Neuronal stem cell (in vitro differentiated cells): ENCODE measurements around the gene MIGA2.

Experiments
- DNase-seq: peaks from one replicate; pipeline ENCODE4 v3.0.0-alpha.2; 2013; ENCODE audit warnings: low spot score
- H2AFZ ChIP-seq: one replicate; pipeline ENCODE4 v1.6.1; 2013; ENCODE audit warnings: mild to moderate bottlenecking, low read length, inconsistent platforms
- H2AK5ac ChIP-seq: 2 replicates; pipeline ENCODE4 v1.6.1; 2013; ENCODE audit warnings: low read depth, mild to moderate bottlenecking, inconsistent platforms, low read length, moderate library complexity, mixed read lengths
- H2BK120ac ChIP-seq: 2 replicates; pipeline ENCODE4 v1.6.1; 2013; ENCODE audit warnings: low read depth, mild to moderate bottlenecking, inconsistent platforms, low read length, moderate library complexity, mixed read lengths
- H2BK12ac ChIP-seq: one replicate; pipeline ENCODE4 v1.6.1; 2013; ENCODE audit warnings: low read length, inconsistent platforms
- H2BK15ac ChIP-seq: 2 replicates; pipeline ENCODE4 v1.6.1; 2013; ENCODE audit warnings: mild to moderate bottlenecking, low read length, inconsistent platforms, mixed read lengths
- H2BK5ac ChIP-seq: one replicate; pipeline ENCODE4 v1.6.1; 2013; ENCODE audit warnings: inconsistent platforms, mild to moderate bottlenecking, low read length, moderate library complexity
- H3K14ac ChIP-seq: one replicate; pipeline ENCODE4 v1.6.1; 2013; ENCODE audit warnings: low read length, inconsistent platforms
- H3K18ac ChIP-seq: 2 replicates; pipeline ENCODE4 v1.6.1; 2013; ENCODE audit warnings: low read length, inconsistent platforms
- H3K23ac ChIP-seq: 2 replicates; pipeline ENCODE4 v1.6.1; 2013; ENCODE audit warnings: low read depth, mild to moderate bottlenecking, mixed read lengths, low read length, inconsistent platforms; ENCODE audit not compliant: poor library complexity
- H3K27ac ChIP-seq: replicated peaks from 3 replicates; pipeline ENCODE4 v1.5.1; 2013; ENCODE audit warnings: low read length, inconsistent platforms
- H3K27me3 ChIP-seq, 3 experiments: 2 replicates each; pipeline ENCODE4 v1.6.1; 2013; ENCODE audit warnings: low read length in 3 of 3, mild to moderate bottlenecking in 2 of 3, inconsistent platforms in 1 of 3, low read depth in 1 of 3, mixed read lengths in 1 of 3, moderate library complexity in 1 of 3; ENCODE audit not compliant: control insufficient read depth in 3 of 3, insufficient read depth in 3 of 3
- H3K36me3 ChIP-seq, 2 donors: replicated peaks in 1 of 2; 2 replicates each; pipeline ENCODE4 v1.6.1; 2013; ENCODE audit warnings: low read length in 2 of 2; ENCODE audit not compliant: control insufficient read depth in 2 of 2, insufficient read depth in 2 of 2
- H3K4ac ChIP-seq: 2 replicates; pipeline ENCODE4 v1.6.1; 2013; ENCODE audit warnings: inconsistent platforms, mild to moderate bottlenecking, low read length, moderate library complexity
- H3K4me1 ChIP-seq, 2 donors: 1 replicate in 1 of 2; 2 replicates in 1 of 2; pipeline ENCODE4 v1.6.1; 2013; ENCODE audit warnings: low read length in 2 of 2, low read depth in 1 of 2; ENCODE audit not compliant: control insufficient read depth in 2 of 2, insufficient read depth in 1 of 2
- H3K4me2 ChIP-seq: one replicate; pipeline ENCODE4 v1.6.1; 2013; ENCODE audit warnings: mild to moderate bottlenecking, low read length, inconsistent platforms; ENCODE audit not compliant: insufficient read depth, poor library complexity, severe bottlenecking
- H3K4me3 ChIP-seq, 2 donors: 2 replicates each; pipeline ENCODE4 v1.5.1; 2013; ENCODE audit warnings: low read length in 2 of 2, mild to moderate bottlenecking in 2 of 2, inconsistent platforms in 1 of 2, moderate library complexity in 1 of 2
- H3K79me1 ChIP-seq: one replicate; pipeline ENCODE4 v1.6.1; 2013; ENCODE audit warnings: low read depth, mild to moderate bottlenecking, inconsistent platforms, low read length, moderate library complexity
- H3K9ac ChIP-seq: one replicate; pipeline ENCODE4 v1.6.1; 2013; ENCODE audit warnings: mild to moderate bottlenecking, low read depth, low read length, inconsistent platforms; ENCODE audit not compliant: poor library complexity
- H3K9me3 ChIP-seq, 2 donors: replicated peaks in 1 of 2; 2 replicates each; pipeline versions ENCODE3 to v1.6.1; 2013; ENCODE audit warnings: low read length in 2 of 2, mild to moderate bottlenecking in 2 of 2, inconsistent platforms in 1 of 2, low read depth in 1 of 2, mixed read lengths in 1 of 2, moderate library complexity in 1 of 2; ENCODE audit not compliant: control insufficient read depth in 2 of 2, insufficient read depth in 1 of 2
- H4K8ac ChIP-seq: one replicate; pipeline ENCODE4 v1.6.1; 2013; ENCODE audit warnings: low read depth, mild to moderate bottlenecking, inconsistent platforms, low read length, moderate library complexity
- H4K91ac ChIP-seq: one replicate; pipeline ENCODE4 v1.6.1; 2013; ENCODE audit warnings: low read length, low read depth, mild to moderate bottlenecking, inconsistent platforms; ENCODE audit not compliant: poor library complexity
- WGBS, 2 donors: extraction: QIAGEN DNeasy Blood & Tissue Kit; methylation state at CpG; one replicate each; pipeline ENCODE4 v1.1.7; 2013; ENCODE audit warnings: missing lambda C conversion rate in 2 of 2, mixed read lengths in 1 of 2; ENCODE audit not compliant: insufficient read length in 2 of 2, insufficient replicate concordance in 1 of 2; ENCODE audit errors: extremely low coverage in 2 of 2; 5-methylcytosine and 5-hydroxymethylcytosine counted together

The MIGA2 gene

DNA sequence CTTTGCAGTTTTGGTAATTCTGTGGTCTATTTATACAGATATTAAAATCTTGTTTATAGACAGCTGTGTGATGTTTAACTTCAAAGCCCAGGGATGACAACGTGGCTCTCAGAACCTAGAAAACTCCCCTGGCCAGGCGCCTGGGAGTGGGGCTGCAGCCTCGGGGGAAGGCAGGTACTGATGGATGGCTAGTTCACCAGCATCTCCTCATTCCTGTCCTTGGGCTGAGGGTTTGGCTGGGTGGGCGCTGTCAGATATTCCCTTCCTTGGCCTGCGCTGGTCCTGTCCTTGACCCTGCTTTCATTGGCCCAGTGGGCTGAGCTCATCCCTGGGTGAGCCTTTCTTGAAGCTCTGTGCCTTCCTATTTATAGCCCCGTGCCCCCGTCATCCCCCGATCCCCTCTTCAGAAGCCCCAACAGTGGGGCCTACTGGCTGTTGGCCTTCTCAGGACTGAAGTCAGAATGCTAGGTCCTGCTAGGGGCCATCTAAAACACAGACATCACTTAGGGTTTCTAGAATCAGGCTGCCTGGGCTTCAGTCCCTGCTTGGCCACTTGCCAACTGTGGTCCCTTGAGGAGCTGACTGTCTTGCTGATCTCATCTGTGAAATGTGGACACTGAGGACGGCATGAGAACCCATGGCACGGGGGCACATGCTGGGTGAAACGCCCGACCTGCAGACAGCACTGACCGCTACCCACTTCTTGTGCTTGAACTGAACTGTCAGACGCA is 29.2 kb upstream of the MIGA2 start:
- Histone ChIP-seq H3K9ac (no peak overlapping the region), H3K27ac (no peak overlapping the region)
- DNase-seq = no peak

GRCh38 chr9:129007766-129008468 is 28.5 kb upstream of the MIGA2 start:
- Histone ChIP-seq H3K9me3 (no peaks in the 10 kb centered on the region), H3K27ac (no peak overlapping the region), H3K4me1 (peaks cover 1 to 5% of the 10 kb centered on the region in 2 donors), H2AFZ (no peak overlapping the region), H3K4me2 (no peak overlapping the region), H2BK5ac (no peak overlapping the region), H3K9ac (no peak overlapping the region), H2BK120ac (no peak overlapping the region), H2BK15ac (no peak overlapping the region), H3K4ac (no peak overlapping the region), H3K79me1 (peaks cover 8% of the 10 kb centered on the region), H3K27me3 (no peaks in the 10 kb centered on the region), H4K8ac (peak overlapping the region; percentile 43), H4K91ac (no peak overlapping the region), H3K36me3 (peaks cover 53 to 91% of the 10 kb centered on the region in 2 donors), H2AK5ac (no peak overlapping the region), H2BK12ac (no peak overlapping the region), H3K23ac (peak overlapping the region; percentile 11), H3K4me3 (no peak overlapping the region), H3K18ac (no peak overlapping the region), H3K14ac (no peak overlapping the region)
- WGBS, 2 donors = no CpG with 5 or more reads among the region's 18 CpGs
- no peak for DNase-seq

More for the DNA sequence above, 29.2 kb upstream of the MIGA2 start:
- Histone ChIP-seq H3K4me1 (peaks cover under 1 to 5% of the 10 kb centered on the region in 2 donors), H4K8ac (no peak overlapping the region), H3K79me1 (peaks cover 8% of the 10 kb centered on the region), H3K14ac (no peak overlapping the region), H3K36me3 (peaks cover 56 to 91% of the 10 kb centered on the region in 2 donors), H2BK12ac (no peak overlapping the region), H4K91ac (no peak overlapping the region), H2BK120ac (no peak overlapping the region), H2BK5ac (no peak overlapping the region), H3K4me3 (no peak overlapping the region), H3K4me2 (no peak overlapping the region), H2AK5ac (no peak overlapping the region), H3K18ac (no peak overlapping the region), H3K23ac (peak overlapping the region; percentile 11), H3K4ac (no peak overlapping the region), H3K27me3 (no peaks in the 10 kb centered on the region), H2AFZ (no peak overlapping the region), H3K9me3 (no peaks in the 10 kb centered on the region), H2BK15ac (no peak overlapping the region)
- no CpG with 5 or more reads among the region's 14 CpGs for WGBS, 2 donors

GRCh38 chr9:129008469-129008965 is 27.9 kb upstream of the MIGA2 start:
- H3K27ac ChIP-seq = no peak overlapping the region
- peak overlapping the region; percentile 43 for H4K8ac ChIP-seq
- H3K9ac ChIP-seq = no peak overlapping the region
- no peak overlapping the region for H3K23ac ChIP-seq
- no peak overlapping the region for H2BK5ac ChIP-seq
- peaks cover 1 to 5% of the 10 kb centered on the region in 2 donors for H3K4me1 ChIP-seq
- H2BK120ac ChIP-seq = no peak overlapping the region
- H2AK5ac ChIP-seq = no peak overlapping the region
- no CpG with 5 or more reads among the region's 6 CpGs for WGBS, 2 donors
- H2BK15ac ChIP-seq = no peak overlapping the region
- no peak overlapping the region for H3K4me3 ChIP-seq
- H3K9me3 ChIP-seq = no peaks in the 10 kb centered on the region
- H2BK12ac ChIP-seq = no peak overlapping the region
- H3K4ac ChIP-seq = no peak overlapping the region
- DNase-seq = no peak
- H4K91ac ChIP-seq = no peak overlapping the region
- peaks cover 9% of the 10 kb centered on the region for H3K79me1 ChIP-seq
- H3K14ac ChIP-seq = peak overlapping the region; percentile 21
- peaks cover 53 to 91% of the 10 kb centered on the region in 2 donors for H3K36me3 ChIP-seq
- no peak overlapping the region for H2AFZ ChIP-seq
- no peaks in the 10 kb centered on the region for H3K27me3 ChIP-seq
- H3K18ac ChIP-seq = no peak overlapping the region
- H3K4me2 ChIP-seq = no peak overlapping the region

GRCh38 chr9:129008986-129009583 is 27.3 kb upstream of the MIGA2 start:
- Histone ChIP-seq H2BK12ac (no peak overlapping the region), H3K14ac (no peak overlapping the region), H3K9me3 (no peaks in the 10 kb centered on the region), H2BK5ac (no peak overlapping the region), H2AK5ac (no peak overlapping the region), H3K4me3 (no peak overlapping the region), H2BK15ac (no peak overlapping the region), H3K4ac (no peak overlapping the region), H3K23ac (no peak overlapping the region), H4K8ac (peak overlapping the region; percentile 43), H2BK120ac (no peak overlapping the region), H3K36me3 (peaks cover 55 to 92% of the 10 kb centered on the region in 2 donors), H3K9ac (peak overlapping the region; percentile 44), H3K18ac (peak overlapping the region; percentile 71), H3K27me3 (no peaks in the 10 kb centered on the region), H4K91ac (no peak overlapping the region), H3K4me2 (no peak overlapping the region), H3K79me1 (peaks cover 12% of the 10 kb centered on the region), H3K27ac (no peak overlapping the region), H2AFZ (no peak overlapping the region), H3K4me1 (peaks cover 1 to 5% of the 10 kb centered on the region in 2 donors)
- DNase-seq = no peak
- WGBS, 2 donors = no CpG with 5 or more reads among the region's 13 CpGs
